Fibroblast of mammary gland (primary cell): ENCODE measurements around the gene LTN1.
A peak's percentile ranks its signal among the peaks of the same experiment; 100 is the strongest.

Source experiments
- DNase-seq: peaks from one replicate; pipeline ENCODE4 v3.0.0-alpha.2; 2010; ENCODE audit warnings: low read depth
- H3K4me3 ChIP-seq: 2 replicates; pipeline ENCODE4 v1.5.1; 2011; ENCODE audit warnings: low read depth, mild to moderate bottlenecking, low read length, moderate library complexity; ENCODE audit not compliant: control insufficient read depth
- TF ChIP-seq, protein P1 (sequence below): conservative IDR thresholded peaks from 2 replicates; pipeline ENCODE4 v1.5.1; 2011; ENCODE audit warnings: low read depth, low read length, inconsistent platforms; ENCODE audit not compliant: control insufficient read depth, insufficient read depth

Gene LTN1

GRCh38 chr21:28963831-28964230 lies 28.8 kb downstream of the LTN1 start:
- TF ChIP-seq, protein P1, sequence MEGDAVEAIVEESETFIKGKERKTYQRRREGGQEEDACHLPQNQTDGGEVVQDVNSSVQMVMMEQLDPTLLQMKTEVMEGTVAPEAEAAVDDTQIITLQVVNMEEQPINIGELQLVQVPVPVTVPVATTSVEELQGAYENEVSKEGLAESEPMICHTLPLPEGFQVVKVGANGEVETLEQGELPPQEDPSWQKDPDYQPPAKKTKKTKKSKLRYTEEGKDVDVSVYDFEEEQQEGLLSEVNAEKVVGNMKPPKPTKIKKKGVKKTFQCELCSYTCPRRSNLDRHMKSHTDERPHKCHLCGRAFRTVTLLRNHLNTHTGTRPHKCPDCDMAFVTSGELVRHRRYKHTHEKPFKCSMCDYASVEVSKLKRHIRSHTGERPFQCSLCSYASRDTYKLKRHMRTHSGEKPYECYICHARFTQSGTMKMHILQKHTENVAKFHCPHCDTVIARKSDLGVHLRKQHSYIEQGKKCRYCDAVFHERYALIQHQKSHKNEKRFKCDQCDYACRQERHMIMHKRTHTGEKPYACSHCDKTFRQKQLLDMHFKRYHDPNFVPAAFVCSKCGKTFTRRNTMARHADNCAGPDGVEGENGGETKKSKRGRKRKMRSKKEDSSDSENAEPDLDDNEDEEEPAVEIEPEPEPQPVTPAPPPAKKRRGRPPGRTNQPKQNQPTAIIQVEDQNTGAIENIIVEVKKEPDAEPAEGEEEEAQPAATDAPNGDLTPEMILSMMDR, result no peak
- H3K4me3 ChIP-seq, result no peak overlapping the region
- no peak for DNase-seq

DNA sequence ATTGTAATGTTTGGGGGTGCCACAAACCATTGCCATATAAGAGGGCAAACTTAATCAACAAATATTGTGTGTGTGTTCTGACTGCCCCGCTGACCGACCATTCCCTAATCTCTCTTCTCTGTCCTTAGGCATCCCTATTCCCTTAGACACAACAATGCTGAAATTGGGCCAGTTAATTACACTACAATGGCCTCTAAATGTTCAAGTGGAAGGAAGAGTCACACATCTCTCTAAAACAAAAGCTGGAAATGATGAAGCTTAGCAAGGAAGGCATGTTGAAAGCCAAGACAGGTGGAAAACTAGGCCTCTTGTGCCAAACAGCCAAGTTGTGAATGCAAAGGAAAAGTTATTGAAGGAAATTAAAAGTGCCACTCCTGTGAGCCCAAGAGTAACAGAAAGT lies 30.2 kb downstream of the LTN1 start:
- TF ChIP-seq, protein P1, result no peak
- no peak for DNase-seq
- no peak overlapping the region for H3K4me3 ChIP-seq

- DNase-seq, result no peak
- TF ChIP-seq, protein P1, result no peak
- H3K4me3 ChIP-seq, result no peak overlapping the region
Observed at GRCh38 chr21:28961927-28962326, 30.8 kb downstream of the LTN1 start.

DNA sequence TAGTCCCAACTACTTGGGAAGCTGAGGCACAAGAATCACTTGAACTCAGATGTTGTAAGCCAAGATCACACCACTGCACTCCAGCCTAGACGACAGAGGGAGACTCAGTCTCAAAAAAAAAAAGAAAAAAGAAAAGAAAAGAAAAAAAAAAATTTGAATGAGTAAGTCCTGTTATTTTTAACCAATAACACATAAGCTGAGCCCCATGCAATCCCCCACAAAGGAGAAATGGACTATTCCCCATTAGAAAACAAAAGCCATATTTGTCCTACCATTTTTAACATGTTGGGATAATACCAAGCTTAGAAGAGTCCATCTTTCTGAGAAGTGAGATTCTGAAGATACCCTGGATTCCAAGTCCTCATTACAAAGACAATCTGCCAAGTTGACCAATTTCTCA lies 32.4 kb downstream of the LTN1 start:
- TF ChIP-seq, protein P1, result no peak
- H3K4me3 ChIP-seq, result no peak overlapping the region
- DNase-seq, result no peak

DNA sequence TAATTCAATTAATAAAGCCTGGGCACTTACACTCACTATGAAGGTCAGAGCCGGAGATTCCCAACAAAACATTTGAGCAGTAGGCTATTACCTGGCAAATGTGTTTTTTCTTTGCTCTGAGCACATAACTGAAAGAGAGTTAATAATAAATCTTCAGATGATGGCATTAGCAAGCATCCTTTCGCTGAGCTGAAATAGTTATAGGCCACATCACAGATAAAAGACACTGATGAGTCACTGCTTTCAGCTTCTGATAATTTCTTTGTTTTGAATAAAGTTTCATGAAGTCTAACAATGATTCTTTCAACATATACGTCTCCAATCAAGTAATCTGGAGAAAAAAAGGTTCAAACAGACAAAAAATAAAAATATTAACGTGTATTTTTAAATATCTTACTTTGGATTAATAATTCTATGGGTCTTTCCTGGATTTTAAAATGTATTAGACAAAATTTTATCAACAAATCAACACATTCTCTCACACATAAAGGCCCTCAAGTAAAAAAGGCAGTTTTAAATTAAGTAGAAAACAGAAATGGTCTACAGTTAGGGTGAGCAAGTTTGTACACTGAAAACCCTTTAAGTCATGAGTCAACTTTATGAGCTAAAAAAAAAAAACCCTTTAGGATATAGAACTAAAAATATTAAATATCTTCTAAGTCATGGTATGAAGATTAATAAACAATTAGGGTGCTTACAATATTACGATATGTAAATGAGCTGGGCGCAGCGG lies 33.1 kb downstream of the LTN1 start:
- TF ChIP-seq, protein P1, result no peak
- DNase-seq, result peak; percentile 78
- no peak overlapping the region for H3K4me3 ChIP-seq

- no peak for DNase-seq
- no peak overlapping the region for H3K4me3 ChIP-seq
- TF ChIP-seq, protein P1, result no peak
Observed at GRCh38 chr21:28953247-28953646, 39.4 kb downstream of the LTN1 start.
